H1 (cell line): ENCODE data around the gene IPO13. TPM values are rescaled to one million over a fixed set of nuclear protein-coding genes. Genes with fewer than 3 reads are reported as not detected.

Experiments used
- CTCF ChIA-PET: fragments of 300-600 bp; sonication (Branson Sonifier 250); formaldehyde crosslinking; loops from one replicate; lab custom pipeline; 2021; ENCODE audit not compliant: partially characterized antibody; lab: Charles Lee
- POLR2A ChIA-PET: fragments of 300-600 bp; sonication (Branson Sonifier 250); formaldehyde crosslinking; loops from one replicate; lab custom pipeline; 2021; ENCODE audit warnings: inconsistent platforms; ENCODE audit not compliant: partially characterized antibody; lab: Charles Lee
- DNase-seq, 2 experiments: peaks; one replicate each; pipeline versions ENCODE4 v3.0.0 to v3.0.0-alpha.2; 2010 to 2022; ENCODE audit warnings: low spot score in 2 of 2, low read depth in 1 of 2, mixed read lengths in 1 of 2
- FAIRE-seq: peaks from 2 replicates; lab custom pipeline; 2011; peaks lifted over from hg19 to GRCh38; lab: Jason Lieb, UNC
- H2AFZ ChIP-seq: 2 replicates; pipeline ENCODE4 v1.8.1; 2012; ENCODE audit warnings: low read length, inconsistent platforms
- H2AK5ac ChIP-seq: 2 replicates; pipeline ENCODE4 v1.6.1; 2013; ENCODE audit warnings: low read depth, low read length
- H2BK120ac ChIP-seq: replicated peaks from 2 replicates; pipeline ENCODE3; 2013; ENCODE audit warnings: low read depth, low read length, inconsistent platforms
- H2BK12ac ChIP-seq: 2 replicates; pipeline ENCODE4 v1.6.1; 2013; ENCODE audit warnings: low read depth, low read length
- H2BK15ac ChIP-seq: 2 replicates; pipeline ENCODE4 v1.6.1; 2013; ENCODE audit warnings: low read length
- H2BK20ac ChIP-seq: 2 replicates; pipeline ENCODE4 v1.6.1; 2013; ENCODE audit warnings: low read length
- H2BK5ac ChIP-seq: 2 replicates; pipeline ENCODE4 v1.6.1; 2013; ENCODE audit warnings: low read depth, low read length
- H3K14ac ChIP-seq: 2 replicates; pipeline ENCODE4 v1.6.1; 2013; ENCODE audit warnings: inconsistent platforms; ENCODE audit not compliant: insufficient read length
- H3K18ac ChIP-seq: 2 replicates; pipeline ENCODE4 v1.6.1; 2013; ENCODE audit warnings: low read length; ENCODE audit errors: extremely low read depth
- H3K23ac ChIP-seq: 2 replicates; pipeline ENCODE4 v1.6.1; 2013; ENCODE audit warnings: inconsistent platforms; ENCODE audit not compliant: insufficient read length
- H3K23me2 ChIP-seq: 2 replicates; pipeline ENCODE4 v1.6.1; 2013; ENCODE audit warnings: low read depth, low read length
- H3K27ac ChIP-seq: 2 replicates; pipeline ENCODE4 v1.6.1; 2011; ENCODE audit warnings: low read depth, low read length, inconsistent platforms
- H3K27me3 ChIP-seq, 4 experiments: replicated peaks in 1 of 4; 1 replicate in 1 of 4; 2 replicates in 3 of 4; pipeline versions ENCODE4 v1.6.1 to v1.8.1; 2011 to 2013; ENCODE audit warnings: low read length in 3 of 4, mild to moderate bottlenecking in 3 of 4, inconsistent platforms in 2 of 4, mixed read lengths in 2 of 4, moderate library complexity in 1 of 4; ENCODE audit not compliant: control insufficient read depth in 3 of 4, insufficient read depth in 3 of 4; ENCODE audit errors: extremely low read depth in 1 of 4
- H3K36me3 ChIP-seq, 4 experiments: 2 replicates each; pipeline versions ENCODE4 v1.6.1 to v1.8.1; 2011 to 2013; ENCODE audit warnings: mild to moderate bottlenecking in 4 of 4, low read length in 3 of 4, moderate library complexity in 2 of 4, control low read depth in 1 of 4, inconsistent platforms in 1 of 4; ENCODE audit not compliant: insufficient read depth in 4 of 4, control insufficient read depth in 2 of 4
- H3K4ac ChIP-seq: replicated peaks from 2 replicates; pipeline ENCODE3; 2013; ENCODE audit warnings: low read length, low read depth, mixed read lengths, inconsistent platforms; ENCODE audit not compliant: insufficient read length
- H3K4me1 ChIP-seq, 4 experiments: replicated peaks in 1 of 4; 1 replicate in 1 of 4; 2 replicates in 3 of 4; pipeline versions ENCODE4 v1.6.1 to v1.8.1; 2011 to 2013; ENCODE audit warnings: low read length in 3 of 4, inconsistent platforms in 2 of 4, mixed read lengths in 1 of 4; ENCODE audit not compliant: insufficient read depth in 4 of 4, control insufficient read depth in 3 of 4
- H3K4me2 ChIP-seq, 2 experiments: 2 replicates each; pipeline versions ENCODE4 v1.6.1 to v1.8.1; 2011 to 2013; ENCODE audit warnings: low read depth in 2 of 2, low read length in 2 of 2, control low read depth in 1 of 2, inconsistent platforms in 1 of 2, mild to moderate bottlenecking in 1 of 2; ENCODE audit not compliant: insufficient read depth in 1 of 2
- H3K4me3 ChIP-seq, 4 experiments: fragments of 200-600, 300-600 bp in 1 of 4; sonication (generic), shearing (Covaris generic), sonication (Bioruptor Twin) in 1 of 4; 2 replicates each; pipeline versions ENCODE4 v1.5.1 to v1.8.1; 2011 to 2016; ENCODE audit warnings: low read length in 4 of 4, low read depth in 3 of 4, control low read depth in 2 of 4, inconsistent platforms in 2 of 4, mild to moderate bottlenecking in 2 of 4, mixed read lengths in 1 of 4, moderate library complexity in 1 of 4; ENCODE audit not compliant: insufficient read depth in 2 of 4; ENCODE audit errors: extremely low read depth in 1 of 4
- H3K56ac ChIP-seq: replicated peaks from 2 replicates; pipeline ENCODE3; 2013; ENCODE audit warnings: low read depth, mild to moderate bottlenecking, mixed read lengths, low read length, inconsistent platforms; ENCODE audit not compliant: insufficient read length
- H3K79me1 ChIP-seq: 2 replicates; pipeline ENCODE4 v1.6.1; 2013; ENCODE audit warnings: low read depth, low read length, control low read depth
- H3K79me2 ChIP-seq, 2 experiments: 2 replicates each; pipeline versions ENCODE4 v1.6.1 to v1.8.1; 2012 to 2013; ENCODE audit warnings: low read length in 2 of 2, mild to moderate bottlenecking in 2 of 2, inconsistent platforms in 1 of 2; ENCODE audit not compliant: insufficient read depth in 2 of 2, control insufficient read depth in 1 of 2
- H3K9ac ChIP-seq, 4 experiments: replicated peaks in 1 of 4; 1 replicate in 1 of 4; 2 replicates in 3 of 4; pipeline versions ENCODE4 v1.6.1 to v1.8.1; 2011 to 2013; ENCODE audit warnings: low read depth in 3 of 4, low read length in 3 of 4, control low read depth in 2 of 4, mild to moderate bottlenecking in 2 of 4, moderate library complexity in 2 of 4, inconsistent platforms in 1 of 4; ENCODE audit errors: extremely low read depth in 1 of 4
- H3K9me3 ChIP-seq, 2 experiments: 2 replicates each; pipeline versions ENCODE4 v1.6.1 to v1.8.1; 2012 to 2013; ENCODE audit warnings: mild to moderate bottlenecking in 2 of 2, moderate library complexity in 2 of 2, control low read depth in 1 of 2, inconsistent platforms in 1 of 2, low read depth in 1 of 2, low read length in 1 of 2, mixed read lengths in 1 of 2; ENCODE audit not compliant: insufficient read depth in 2 of 2
- H4K20me1 ChIP-seq, 2 experiments: replicated peaks in 1 of 2; 2 replicates each; pipeline versions ENCODE3 to v1.8.1; 2011 to 2013; ENCODE audit warnings: inconsistent platforms in 2 of 2, low read length in 2 of 2, mild to moderate bottlenecking in 1 of 2; ENCODE audit not compliant: insufficient read depth in 2 of 2, control insufficient read depth in 1 of 2
- H4K5ac ChIP-seq: 2 replicates; pipeline ENCODE4 v1.6.1; 2013; ENCODE audit warnings: low read length, low read depth, mixed read lengths, inconsistent platforms; ENCODE audit not compliant: insufficient read length
- H4K8ac ChIP-seq: 2 replicates; pipeline ENCODE4 v1.8.0; 2013; ENCODE audit warnings: mild to moderate bottlenecking, moderate library complexity, low read length, inconsistent platforms; ENCODE audit not compliant: insufficient read depth; ENCODE audit errors: extremely low read depth
- H4K91ac ChIP-seq: replicated peaks from 2 replicates; pipeline ENCODE3; 2013; ENCODE audit warnings: low read length, mixed read lengths, inconsistent platforms; ENCODE audit not compliant: insufficient read length
- ATF3 ChIP-seq: IDR thresholded peaks from 2 replicates; pipeline ENCODE4 v1.6.1; 2011; ENCODE audit warnings: low read depth, mild to moderate bottlenecking, low read length; ENCODE audit not compliant: insufficient read depth
- BACH1 ChIP-seq: IDR thresholded peaks from 2 replicates; pipeline ENCODE4 v1.6.1; 2012; ENCODE audit warnings: low read length, improper control_type of control experiment
- CREB1 ChIP-seq: IDR thresholded peaks from 2 replicates; pipeline ENCODE4 v1.6.1; 2012; ENCODE audit warnings: inconsistent platforms
- JUND ChIP-seq: IDR thresholded peaks from 2 replicates; pipeline ENCODE4 v1.6.1; 2011; ENCODE audit warnings: mild to moderate bottlenecking, improper control_type of control experiment, low read length
- MAFK ChIP-seq: IDR thresholded peaks from 2 replicates; pipeline ENCODE4 v1.6.1; 2012; ENCODE audit warnings: low read depth, mild to moderate bottlenecking, improper control_type of control experiment, low read length
- NRF1 ChIP-seq: IDR thresholded peaks from 2 replicates; pipeline ENCODE4 v1.6.1; 2011; ENCODE audit warnings: mild to moderate bottlenecking, low read depth, low read length, improper control_type of control experiment
- PHF8 ChIP-seq: fragments of 200-600 bp; sonication (generic); conservative IDR thresholded peaks from 2 replicates; pipeline ENCODE4 v1.7.1; 2012; ENCODE audit warnings: low read depth, mild to moderate bottlenecking, inconsistent platforms, low read length, moderate library complexity
- RAD21 ChIP-seq, 2 experiments: IDR thresholded peaks in 1 of 2; conservative IDR thresholded peaks in 1 of 2; 2 replicates each; pipeline ENCODE4 v1.6.1; 2011; ENCODE audit warnings: low read depth in 2 of 2, low read length in 2 of 2, improper control_type of control experiment in 1 of 2, inconsistent platforms in 1 of 2, mild to moderate bottlenecking in 1 of 2, moderate library complexity in 1 of 2
- SIX5 ChIP-seq: IDR thresholded peaks from 2 replicates; pipeline ENCODE4 v1.6.1; 2011; ENCODE audit warnings: mild to moderate bottlenecking, low read depth, low read length
- SP1 ChIP-seq: IDR thresholded peaks from 2 replicates; pipeline ENCODE4 v1.6.1; 2011; ENCODE audit warnings: low read depth, low read length
- TAF7 ChIP-seq: optimal IDR thresholded peaks from 2 replicates; pipeline ENCODE3; 2011; ENCODE audit warnings: low read depth, mild to moderate bottlenecking, inconsistent platforms, low read length, moderate library complexity, borderline replicate concordance
- WGBS, 2 experiments: shearing (Covaris generic) in 1 of 2; methylation state at CpG; one replicate each; pipeline versions ENCODE4 v1.1.6 to v1.1.7; 2013 to 2015; ENCODE audit warnings: low lambda C conversion rate in 2 of 2, mixed read lengths in 2 of 2, inconsistent platforms in 1 of 2, low coverage in 1 of 2, missing lambda C conversion rate in 1 of 2; ENCODE audit not compliant: insufficient replicate concordance in 2 of 2, insufficient coverage in 1 of 2, insufficient read length in 1 of 2; ENCODE audit errors: extremely low coverage in 1 of 2, missing lambda C conversion rate in 1 of 2; 5-methylcytosine and 5-hydroxymethylcytosine counted together
- polyA plus RNA-seq, 7 experiments: library from polyadenylated mRNA; depleted of rRNA in 3 of 7; stranded (reverse) in 5 of 7; unstranded in 2 of 7; fragments of >200 nt in 5 of 7; fragments of 200-250 nt in 2 of 7; gene quantifications; 1 replicate in 5 of 7; 2 replicates in 1 of 7; 4 replicates in 1 of 7; pipeline versions ENCODE4 v1.2.1 to v1.2.3, GENCODE V29; 2011 to 2013; ENCODE audit warnings: missing spikeins in 2 of 7, mixed read lengths in 2 of 7
- total RNA-seq: library from RNA; stranded (reverse); fragmentation: NEBNext Ultra II Directional; extraction: Animal tissue kit (Norgen Biotek cat#: 25700); gene quantifications from 2 replicates; pipeline ENCODE4 v1.2.1, GENCODE V29; 2021

Gene IPO13
- total and polyA plus RNA-seq, 2 of the 8 experiments (the other 6 are each of a cell fraction or from before 2014, with no cell fraction given), result 23.0 to 27.0 TPM

GRCh38 chr1:43914576-43915525 is 31.9 kb upstream of the IPO13 start:
- H4K5ac ChIP-seq, result no peak overlapping the region
- H3K27me3 ChIP-seq, result no peaks in the 10 kb centered on the region
- H2BK12ac ChIP-seq, result peak overlapping the region; percentile 51; the same call in 1 of the 2 replicates
- H4K20me1 ChIP-seq, result no peaks in the 10 kb centered on the region
- H2BK5ac ChIP-seq, result peak overlapping the region; percentile 30; the same call in 1 of the 2 replicates
- no peak for DNase-seq
- H3K9ac ChIP-seq, result no peak overlapping the region
- no peak overlapping the region for H3K56ac ChIP-seq
- H3K18ac ChIP-seq, result peak overlapping the region; percentile 78; the same call in 1 of the 2 replicates
- no peaks in the 10 kb centered on the region for H3K36me3 ChIP-seq
- CTCF ChIA-PET, result interaction anchor here (0.6 to 11.2 kb wide), 12 partner anchors 13 to 1370 kb away, joined by 3 to 126 read pairs (median 4); partner anchors contain the start of gene ARTN
- no peak overlapping the region for H3K4ac ChIP-seq
- no peak for FAIRE-seq
- H4K91ac ChIP-seq, result no peak overlapping the region
- peak overlapping the region; percentile 54 for H2BK15ac ChIP-seq
- H3K23ac ChIP-seq, result no peak overlapping the region
- H3K79me1 ChIP-seq, result no peaks in the 10 kb centered on the region
- POLR2A ChIA-PET, result interaction anchor here (1.0 to 3.3 kb wide), 5 partner anchors 10 to 29 kb away, joined by 3 to 15 read pairs (median 4); partner anchors contain the start of gene ARTN
- peak overlapping the region; percentile 68; the same call in 1 of the 2 replicates for H2AK5ac ChIP-seq
- peaks cover 3 to 21% (median 7%) of the 10 kb centered on the region in 4 experiments for H3K4me1 ChIP-seq
- WGBS, 2 experiments, result 89% methylated on average over 12 of the region's 13 CpGs; no CpG with 5 or more reads in 1 of the 2 experiments
- no peak overlapping the region for H2AFZ ChIP-seq
- peak overlapping the region; percentile 56; the same call in 1 of the 2 replicates for H2BK20ac ChIP-seq
- H3K14ac ChIP-seq, result no peak overlapping the region
- no peaks in the 10 kb centered on the region for H3K23me2 ChIP-seq
- no peak overlapping the region for H4K8ac ChIP-seq
- no peaks in the 10 kb centered on the region for H3K9me3 ChIP-seq
- H3K27ac ChIP-seq, result no peak overlapping the region
- H3K4me3 ChIP-seq, result no peak overlapping the region
- no peak overlapping the region for H2BK120ac ChIP-seq
- H3K4me2 ChIP-seq, result no peak overlapping the region
- H3K79me2 ChIP-seq, result no peaks in the 10 kb centered on the region
- TF ChIP-seq JUND (no peak), BACH1 (no peak), TAF7 (no peak), CREB1 (no peak), PHF8 (no peak), MAFK (no peak), ATF3 (no peak), SIX5 (no peak), NRF1 (no peak), SP1 (no peak), RAD21 (IDR thresholded peaks at IDR 0.05 in 1 of 2, conservative IDR thresholded peaks at IDR 0.05 in 1 of 2; ENCODE audit: low read depth in 2 of 2, low read length in 2 of 2) (no peak)
